Ishikawa (cell line): Measurements from ENCODE around the gene RPAP3.

ENCODE experiments used
- CREB1 ChIP-seq: IDR thresholded peaks from 2 replicates; pipeline ENCODE4 v1.6.1; 2012; ENCODE audit warnings: low read depth
- EGR1 ChIP-seq: IDR thresholded peaks from 2 replicates; pipeline ENCODE4 v1.6.1; 2012
- EP300 ChIP-seq: IDR thresholded peaks from 2 replicates; pipeline ENCODE4 v1.6.1; 2012; ENCODE audit warnings: borderline replicate concordance
- FOXM1 ChIP-seq: IDR thresholded peaks from 2 replicates; pipeline ENCODE4 v1.6.1; 2012; ENCODE audit warnings: low read depth, borderline replicate concordance
- RAD21 ChIP-seq: IDR thresholded peaks from 2 replicates; pipeline ENCODE4 v1.6.1; 2012; ENCODE audit warnings: low read depth
- REST ChIP-seq: IDR thresholded peaks from 2 replicates; pipeline ENCODE4 v1.6.1; 2012; ENCODE audit warnings: low read depth, mild to moderate bottlenecking
- YY1 ChIP-seq: IDR thresholded peaks from 2 replicates; pipeline ENCODE4 v1.6.1; 2012; ENCODE audit warnings: low read depth

GRCh38 chr12:47714826-47715386 lies 9.1 kb upstream of the RPAP3 start:
- no peak for TF ChIP-seq EP300
- no peak for TF ChIP-seq REST
- no peak for TF ChIP-seq YY1
- no peak for TF ChIP-seq CREB1
- no peak for TF ChIP-seq EGR1
- no peak for TF ChIP-seq RAD21
- no peak for TF ChIP-seq FOXM1
